Activated CD4-positive, alpha-beta T cell treated with anti-CD3 and anti-CD28 coated beads, Interleukin-2, amount 10 ng/mL, durations not matched to agents 24 days and 14 days (primary cell): ENCODE data around the gene MAST3. TPM values are rescaled to one million over a fixed set of nuclear protein-coding genes. Genes with fewer than 3 reads are reported as not detected.

Source experiments
- DNase-seq: peaks from one replicate; pipeline ENCODE4 v3.0.0; 2022
- H3K27ac Mint-ChIP-seq: one replicate; pipeline ENCODE4 v1.8.0; 2022; ENCODE audit warnings: mild to moderate bottlenecking, mixed read lengths
- H3K27me3 Mint-ChIP-seq: one replicate; pipeline ENCODE4 v1.8.0; 2022; ENCODE audit warnings: mixed read lengths
- H3K36me3 Mint-ChIP-seq: one replicate; pipeline ENCODE4 v1.8.0; 2022; ENCODE audit warnings: low read depth, mild to moderate bottlenecking, mixed read lengths
- H3K4me1 Mint-ChIP-seq: one replicate; pipeline ENCODE4 v1.8.0; 2021; ENCODE audit warnings: mixed read lengths
- H3K4me3 Mint-ChIP-seq: one replicate; pipeline ENCODE4 v1.8.0; 2022; ENCODE audit warnings: mild to moderate bottlenecking, moderate library complexity, mixed read lengths
- H3K9me3 Mint-ChIP-seq: one replicate; pipeline ENCODE4 v1.8.0; 2021; ENCODE audit warnings: mixed read lengths
- intact Hi-C: fragments of 100-400 bp; cut with micrococcal nuclease; formaldehyde crosslinking; loops from one replicate; pipeline ENCODE4 v1.15.1; 2023
- total RNA-seq: library from RNA; stranded (reverse); gene quantifications from 2 replicates; pipeline ENCODE4 v1.2.3, GENCODE V29; 2022

Gene MAST3
- total RNA-seq, 1 donor from 2014 or later = 17.2 TPM

DNA sequence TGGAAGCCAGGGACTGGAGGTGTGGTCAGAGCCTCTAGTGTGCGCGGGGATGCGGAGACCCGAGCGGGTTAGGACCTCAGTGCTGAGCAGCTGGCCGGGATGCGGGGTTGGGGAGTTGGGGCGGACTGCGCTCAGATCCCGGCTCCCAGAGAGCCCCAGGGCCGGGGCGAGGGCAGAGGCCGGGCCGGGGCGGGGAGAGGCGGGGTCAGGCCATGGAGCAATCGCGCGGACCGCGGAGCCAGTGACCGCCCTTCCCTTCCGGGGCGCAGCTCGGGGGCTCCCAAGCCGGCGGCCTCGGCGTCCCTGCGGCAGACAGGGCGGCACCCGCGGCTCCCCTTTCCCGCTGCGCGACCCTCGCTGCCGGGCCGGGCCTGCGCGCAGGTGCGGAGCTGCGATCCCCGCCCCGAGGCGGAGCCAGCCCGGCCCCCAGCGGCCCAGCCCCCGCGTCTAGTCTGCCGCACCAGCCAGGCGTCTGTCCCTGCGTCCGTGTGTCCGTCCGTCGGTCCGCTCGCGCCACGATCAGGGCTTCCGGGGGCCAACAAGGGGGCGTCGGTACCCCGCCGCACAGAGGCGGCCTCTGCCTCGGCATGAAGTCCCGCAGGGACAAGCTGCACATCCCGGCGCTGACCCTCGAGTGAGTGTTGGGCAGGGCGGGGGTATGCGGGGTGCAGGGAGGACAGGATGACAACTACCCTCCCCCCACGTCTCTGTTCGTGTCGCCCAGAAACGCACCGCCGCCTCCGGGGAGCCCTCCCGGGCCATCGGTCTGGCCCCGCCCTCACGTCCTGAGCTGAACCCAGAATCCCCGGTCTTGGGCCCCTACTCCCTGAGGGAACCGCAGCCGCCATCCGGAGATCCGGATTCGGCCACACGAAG, 12.4 kb downstream of the MAST3 start:
- intact Hi-C loops = no loop called here
- peak; percentile 89 for DNase-seq
- Mint-ChIP-seq H3K4me1 (peaks cover 16% of the 10 kb centered on the region), H3K9me3 (no peaks in the 10 kb centered on the region), H3K27me3 (no peaks in the 10 kb centered on the region), H3K36me3 (peaks cover 4% of the 10 kb centered on the region), H3K27ac (no peak overlapping the region), H3K4me3 (peak overlapping the region; percentile 80)

DNA sequence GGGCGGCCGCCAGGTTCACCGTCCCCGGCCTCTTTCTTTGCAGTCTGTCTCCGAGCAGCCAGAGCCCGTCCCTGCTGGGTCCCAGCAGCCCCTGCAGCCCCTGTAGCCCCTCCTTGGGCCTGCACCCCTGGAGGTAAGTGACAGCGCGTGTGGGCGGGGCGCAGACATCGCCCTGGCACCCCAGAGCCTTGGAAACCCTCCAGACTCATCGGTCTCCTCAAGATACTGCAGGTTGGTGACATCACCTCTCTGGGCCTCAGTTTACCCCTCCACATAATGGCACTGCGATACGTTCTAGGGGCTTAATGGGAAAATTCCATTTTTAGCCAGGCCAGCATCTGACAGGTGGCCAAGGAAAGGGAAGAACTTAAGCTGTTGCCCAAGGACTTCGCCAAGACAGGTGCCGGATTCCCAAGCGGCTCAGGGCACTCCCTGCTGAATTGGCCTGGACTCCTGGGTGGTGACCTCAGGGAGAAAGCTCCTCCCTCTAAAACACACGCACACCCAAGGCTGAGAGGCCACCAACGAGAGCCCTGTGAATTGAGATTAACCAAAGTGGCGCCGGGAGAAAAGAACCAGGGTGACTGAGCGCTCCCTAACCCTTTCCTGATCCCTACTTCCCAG, 13.1 kb downstream of the MAST3 start:
- Mint-ChIP-seq H3K9me3 (no peaks in the 10 kb centered on the region), H3K4me3 (peak overlapping the region; percentile 80), H3K4me1 (peaks cover 16% of the 10 kb centered on the region), H3K27me3 (no peaks in the 10 kb centered on the region), H3K36me3 (peaks cover 7% of the 10 kb centered on the region), H3K27ac (no peak overlapping the region)
- DNase-seq = no peak
- intact Hi-C loops = no loop called here

DNA sequence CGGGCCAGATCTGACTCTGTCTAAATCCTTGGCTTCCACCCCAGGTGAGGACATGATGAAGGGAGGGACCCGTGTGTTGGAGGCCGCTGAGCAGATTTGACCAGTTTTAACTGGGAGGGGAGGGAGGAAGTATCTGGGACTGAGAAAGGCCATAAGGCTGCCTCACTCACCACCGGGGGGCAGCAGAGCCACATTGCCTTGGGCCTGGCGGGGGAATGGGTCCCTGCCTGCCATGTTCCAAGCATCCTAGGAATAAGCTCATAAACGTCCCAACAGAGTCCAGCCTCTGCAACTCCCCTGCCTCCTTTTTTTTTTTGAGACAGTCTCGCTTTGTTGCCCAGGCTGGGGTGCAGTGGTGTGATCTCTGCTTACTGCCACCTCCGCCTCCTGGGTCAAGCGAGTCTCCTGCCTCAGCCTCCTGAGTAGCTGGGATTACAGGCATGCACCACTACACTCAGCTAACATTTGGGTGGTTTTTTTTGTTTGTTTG, 15.5 kb downstream of the MAST3 start:
- intact Hi-C loops = loop anchor here (2.0 kb wide), 2 partner anchors 56 to 140 kb away; no protein-coding TSS in a partner anchor
- H3K4me3 Mint-ChIP-seq = no peak overlapping the region
- DNase-seq = peak; percentile 94

DNA sequence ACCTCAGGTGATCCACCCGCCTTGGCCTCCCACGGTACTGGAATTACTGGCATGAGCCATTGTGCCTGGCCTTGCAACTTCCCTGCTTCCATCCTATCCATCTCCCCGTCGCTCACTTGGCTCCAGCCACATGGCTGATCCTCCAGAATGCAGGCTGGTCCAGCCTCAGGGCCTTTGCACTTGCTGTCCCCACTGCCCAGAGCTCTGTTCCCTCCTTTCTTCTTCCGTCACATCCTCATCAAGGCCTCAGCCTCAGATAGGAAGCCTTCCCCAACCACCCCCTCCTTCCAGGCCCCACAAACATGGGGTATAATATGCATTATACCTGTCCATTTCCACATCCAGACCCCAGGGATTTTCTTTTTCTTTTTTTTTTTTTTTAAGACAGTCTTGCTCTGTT, 16.2 kb downstream of the MAST3 start:
- no peaks in the 10 kb centered on the region for H3K9me3 Mint-ChIP-seq
- no peaks in the 10 kb centered on the region for H3K27me3 Mint-ChIP-seq
- intact Hi-C loops = loop anchor here (2.0 kb wide), 2 partner anchors 55 to 139 kb away; no protein-coding TSS in a partner anchor
- no peak overlapping the region for H3K4me3 Mint-ChIP-seq
- H3K4me1 Mint-ChIP-seq = peaks cover 27% of the 10 kb centered on the region
- peaks cover 5% of the 10 kb centered on the region for H3K36me3 Mint-ChIP-seq
- peak overlapping the region; percentile 70 for H3K27ac Mint-ChIP-seq
- DNase-seq = no peak

More for the DNA sequence above, 15.5 kb downstream of the MAST3 start:
- H3K4me1 Mint-ChIP-seq = peaks cover 23% of the 10 kb centered on the region
- H3K36me3 Mint-ChIP-seq = peaks cover 5% of the 10 kb centered on the region
- H3K27me3 Mint-ChIP-seq = no peaks in the 10 kb centered on the region
- peak overlapping the region; percentile 53 for H3K27ac Mint-ChIP-seq
- H3K9me3 Mint-ChIP-seq = no peaks in the 10 kb centered on the region

DNA sequence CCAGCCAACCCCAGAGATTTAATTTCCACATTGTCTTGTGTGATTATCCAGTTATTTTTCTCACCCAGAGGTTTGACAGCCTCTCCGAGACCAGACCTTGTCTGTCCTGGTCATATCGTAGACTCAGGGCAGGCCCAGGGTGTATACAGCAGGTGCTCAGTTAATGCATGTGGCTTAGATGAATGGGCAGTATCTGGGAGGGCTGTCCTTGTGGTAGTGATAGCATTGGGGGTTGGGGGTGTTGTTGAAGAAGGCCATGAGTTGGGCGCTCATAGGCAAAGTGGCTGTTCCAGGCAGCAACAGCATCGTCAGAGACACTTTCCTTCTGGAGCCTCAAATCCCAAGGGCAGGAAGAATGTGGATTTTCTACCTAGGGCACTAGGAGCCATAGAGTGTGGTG, 16.9 kb downstream of the MAST3 start:
- Mint-ChIP-seq H3K27ac (no peak overlapping the region), H3K36me3 (peaks cover 5% of the 10 kb centered on the region), H3K9me3 (no peaks in the 10 kb centered on the region), H3K4me1 (peaks cover 28% of the 10 kb centered on the region), H3K27me3 (no peaks in the 10 kb centered on the region), H3K4me3 (no peak overlapping the region)
- DNase-seq = no peak
- intact Hi-C loops = no loop called here

DNA sequence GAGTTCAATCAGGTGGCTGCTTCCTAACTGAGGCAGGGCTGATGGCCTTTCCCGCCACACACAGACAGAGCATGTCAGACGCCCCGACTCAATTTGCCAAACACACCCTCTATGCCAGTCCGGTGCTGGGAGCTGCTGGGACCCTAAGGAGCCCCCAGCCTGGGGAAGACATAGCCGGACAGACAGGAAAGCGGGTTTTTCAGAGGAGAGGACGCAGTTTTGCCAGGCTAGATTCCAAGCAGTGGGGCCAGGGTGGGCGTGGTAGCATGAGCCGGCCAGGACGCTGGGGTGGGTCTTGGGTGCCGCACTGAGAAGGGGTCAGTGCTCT, 19.8 kb downstream of the MAST3 start:
- intact Hi-C loops = no loop called here

DNA sequence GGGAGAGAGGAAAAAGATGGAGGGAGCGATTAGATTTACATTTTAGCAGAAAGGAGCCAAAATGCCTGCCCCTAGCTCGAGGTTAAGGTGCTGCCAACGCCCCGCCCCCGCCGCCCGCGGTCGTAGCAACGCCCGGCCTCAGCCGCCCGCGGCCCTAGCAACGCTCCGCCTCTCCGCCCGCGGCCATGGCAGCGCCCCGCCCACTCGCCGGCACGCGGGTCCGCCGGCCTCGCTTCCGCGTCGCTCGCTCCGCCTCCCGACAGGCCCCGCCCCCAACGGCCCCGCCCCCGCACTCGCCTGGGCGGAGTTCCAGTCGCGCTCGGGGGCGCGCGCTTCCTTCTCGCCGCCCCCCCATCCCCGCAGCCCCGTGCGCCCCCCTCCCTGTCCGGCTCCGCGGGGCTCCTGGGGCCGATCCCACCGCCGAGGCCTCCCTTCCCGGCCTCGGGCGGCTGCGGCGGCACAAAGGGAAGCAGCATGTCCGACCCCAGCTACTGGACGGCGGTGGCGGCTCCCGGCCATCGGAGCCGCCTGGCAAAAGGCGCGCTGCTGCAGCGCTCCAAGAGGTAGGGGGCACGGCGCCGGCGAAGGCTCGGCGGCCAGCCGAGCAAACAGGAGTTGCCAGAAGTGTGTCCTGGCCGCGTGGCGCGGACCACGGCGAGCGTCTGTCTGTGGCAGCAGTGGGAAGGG, 20.3 kb downstream of the MAST3 start:
- H3K9me3 Mint-ChIP-seq = no peaks in the 10 kb centered on the region
- peak; percentile 99 for DNase-seq
- intact Hi-C loops = no loop called here
- H3K4me1 Mint-ChIP-seq = peaks cover 32% of the 10 kb centered on the region
- H3K4me3 Mint-ChIP-seq = peak overlapping the region; percentile 85
- peaks cover 21% of the 10 kb centered on the region for H3K36me3 Mint-ChIP-seq
- H3K27me3 Mint-ChIP-seq = no peaks in the 10 kb centered on the region
- peak overlapping the region; percentile 97 for H3K27ac Mint-ChIP-seq

More for the DNA sequence above, 19.8 kb downstream of the MAST3 start:
- peak; percentile 61 for DNase-seq
- Mint-ChIP-seq H3K9me3 (no peaks in the 10 kb centered on the region), H3K4me1 (peaks cover 35% of the 10 kb centered on the region), H3K27ac (peak overlapping the region; percentile 79), H3K27me3 (no peaks in the 10 kb centered on the region), H3K36me3 (peaks cover 17% of the 10 kb centered on the region), H3K4me3 (peak overlapping the region; percentile 85)

DNA sequence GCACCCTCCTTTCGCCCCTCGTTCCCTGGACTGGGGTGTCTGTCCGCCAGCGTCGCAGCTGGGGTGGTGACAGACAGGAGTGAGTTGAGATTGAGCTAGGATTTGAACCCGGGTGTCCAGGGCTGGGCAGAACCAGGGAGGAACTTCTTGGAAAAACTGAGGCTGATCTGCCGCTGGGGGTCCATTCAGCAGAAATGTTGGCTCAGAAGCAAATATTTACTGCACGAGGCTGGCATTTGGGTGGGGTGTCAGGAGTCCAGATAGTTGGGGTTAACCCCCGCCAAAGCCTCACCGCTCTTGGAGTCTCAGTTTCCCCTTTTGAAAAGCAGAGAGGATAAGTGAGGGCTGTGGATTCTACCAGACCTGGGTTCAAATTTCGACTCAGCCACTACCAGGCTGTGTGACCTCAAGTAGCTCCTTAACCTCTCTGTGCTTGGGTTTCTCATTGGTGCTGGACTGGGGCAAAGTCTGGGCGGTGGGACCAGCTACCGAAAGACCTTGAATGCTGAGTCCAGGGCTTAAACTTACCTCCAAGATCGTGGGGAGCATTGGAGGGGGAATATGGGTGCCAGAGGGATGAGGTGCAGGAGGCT, 20.9 kb downstream of the MAST3 start:
- H3K9me3 Mint-ChIP-seq = no peaks in the 10 kb centered on the region
- H3K27me3 Mint-ChIP-seq = no peaks in the 10 kb centered on the region
- peaks cover 31% of the 10 kb centered on the region for H3K4me1 Mint-ChIP-seq
- peak overlapping the region; percentile 97 for H3K27ac Mint-ChIP-seq
- peak; percentile 64 for DNase-seq
- intact Hi-C loops = loop anchor here (1.0 kb wide), 1 partner anchor 34 kb away; no protein-coding TSS in a partner anchor
- H3K36me3 Mint-ChIP-seq = peaks cover 24% of the 10 kb centered on the region
- peak overlapping the region; percentile 85 for H3K4me3 Mint-ChIP-seq

DNA sequence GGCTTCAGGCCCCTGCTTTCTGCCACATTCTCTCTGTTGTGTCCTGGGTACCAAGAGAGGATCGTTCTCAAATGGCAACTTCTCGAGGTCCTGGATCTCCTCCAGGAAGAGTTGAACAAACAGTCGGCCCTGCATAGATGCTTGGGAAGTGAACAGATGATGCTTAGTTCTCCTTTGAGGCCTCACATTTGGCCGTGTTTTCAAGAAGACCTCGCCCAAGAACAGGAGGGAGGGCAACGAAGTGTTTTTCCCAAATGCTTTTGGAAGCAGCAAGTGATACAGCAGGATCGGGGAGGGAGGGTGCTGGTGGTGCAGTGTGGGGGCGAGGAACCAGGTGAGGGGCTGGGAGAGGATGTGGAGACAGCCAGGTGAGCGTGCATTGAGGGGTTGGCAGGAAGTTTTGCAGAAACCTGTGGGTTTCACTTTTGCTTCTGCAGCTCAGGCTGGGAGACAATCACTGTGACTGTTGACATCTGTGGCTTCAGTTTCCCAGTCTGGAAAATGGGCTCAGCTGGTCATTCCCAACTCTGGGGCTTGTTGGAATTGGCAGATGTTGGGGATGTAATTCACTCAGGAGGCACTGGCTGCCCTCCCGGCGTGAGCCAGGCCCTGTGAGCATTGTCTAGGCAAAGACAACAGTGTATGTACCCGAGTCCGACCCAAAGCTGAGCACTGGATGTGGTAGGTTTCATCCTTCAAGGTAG, 21.6 kb downstream of the MAST3 start:
- Mint-ChIP-seq H3K4me1 (peaks cover 30% of the 10 kb centered on the region), H3K9me3 (no peaks in the 10 kb centered on the region), H3K4me3 (peak overlapping the region; percentile 85), H3K27me3 (no peaks in the 10 kb centered on the region), H3K36me3 (peaks cover 29% of the 10 kb centered on the region), H3K27ac (peak overlapping the region; percentile 97)
- intact Hi-C loops = loop anchor here (1.0 kb wide), 1 partner anchor 33 kb away; no protein-coding TSS in a partner anchor
- peak; percentile 89 for DNase-seq

DNA sequence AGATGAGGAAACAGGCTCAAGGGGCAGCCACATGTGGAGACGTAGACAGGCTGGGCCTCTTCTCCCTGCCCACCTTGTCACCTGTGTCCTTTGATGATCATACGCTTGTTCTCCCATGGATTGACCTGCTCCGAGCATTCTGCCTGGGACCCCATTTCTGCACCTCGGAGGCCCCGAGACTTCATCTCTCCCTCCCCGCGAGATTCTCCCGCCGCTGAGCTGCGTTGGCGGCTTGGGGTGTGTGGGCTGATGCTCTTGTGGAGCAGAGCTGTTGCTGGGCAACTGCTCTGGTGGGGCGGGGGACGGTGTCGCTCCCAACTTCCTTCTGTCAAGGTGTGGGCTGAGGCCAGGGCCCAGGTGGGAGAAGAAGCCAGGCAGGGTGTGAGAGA, 22.1 kb downstream of the MAST3 start:
- intact Hi-C loops = loop anchor here (1.0 kb wide), 1 partner anchor 33 kb away; no protein-coding TSS in a partner anchor
- Mint-ChIP-seq H3K4me3 (peak overlapping the region; percentile 85), H3K36me3 (peaks cover 34% of the 10 kb centered on the region), H3K27me3 (no peaks in the 10 kb centered on the region), H3K9me3 (no peaks in the 10 kb centered on the region), H3K4me1 (peaks cover 30% of the 10 kb centered on the region), H3K27ac (peak overlapping the region; percentile 97)
- DNase-seq = peak; percentile 89

DNA sequence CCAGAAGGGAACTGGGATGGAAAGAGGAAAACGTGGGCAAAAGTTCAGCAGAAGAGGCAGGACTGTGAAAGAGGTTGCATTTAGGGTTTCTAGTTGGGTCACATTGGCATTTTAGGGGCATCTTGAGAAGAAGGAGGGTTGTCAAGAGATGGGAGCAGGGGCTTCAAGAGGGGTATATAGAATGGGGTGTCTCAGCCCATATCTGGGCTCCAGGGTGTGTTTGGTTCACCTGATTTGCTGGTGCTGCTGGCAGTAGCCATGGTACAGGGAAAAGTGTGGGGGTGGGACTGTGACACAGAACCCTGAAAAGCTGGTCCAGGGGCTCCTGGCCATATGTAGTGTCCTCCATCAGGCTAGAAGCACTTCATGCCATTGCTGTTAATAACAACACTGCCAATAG, 22.5 kb downstream of the MAST3 start:
- H3K27me3 Mint-ChIP-seq = no peaks in the 10 kb centered on the region
- no peaks in the 10 kb centered on the region for H3K9me3 Mint-ChIP-seq
- DNase-seq = no peak
- H3K4me3 Mint-ChIP-seq = peak overlapping the region; percentile 85
- intact Hi-C loops = no loop called here
- H3K27ac Mint-ChIP-seq = peak overlapping the region; percentile 97
- H3K36me3 Mint-ChIP-seq = peaks cover 34% of the 10 kb centered on the region
- peaks cover 30% of the 10 kb centered on the region for H3K4me1 Mint-ChIP-seq

DNA sequence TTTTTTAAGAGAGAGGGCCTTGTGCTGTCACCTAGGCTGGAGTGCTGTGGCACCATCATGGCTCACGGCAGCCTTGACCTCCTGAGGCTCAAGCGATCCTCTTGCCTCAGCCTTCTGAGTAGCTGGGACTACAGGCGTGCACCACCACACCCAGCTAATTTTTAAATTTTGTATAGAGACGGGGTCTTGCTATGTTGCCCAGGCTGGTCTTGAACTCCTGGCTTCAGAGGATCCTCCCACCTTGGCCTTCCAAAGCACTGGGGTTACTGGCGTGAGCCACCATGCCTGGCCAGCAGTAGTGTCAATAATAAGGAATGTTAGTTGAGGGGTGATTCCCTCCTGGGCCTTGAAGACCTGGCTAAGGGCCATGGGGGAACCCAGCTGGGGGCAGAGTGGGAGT, 23.6 kb downstream of the MAST3 start:
- H3K9me3 Mint-ChIP-seq = no peaks in the 10 kb centered on the region
- H3K27ac Mint-ChIP-seq = no peak overlapping the region
- peaks cover 30% of the 10 kb centered on the region for H3K4me1 Mint-ChIP-seq
- H3K36me3 Mint-ChIP-seq = peaks cover 35% of the 10 kb centered on the region
- DNase-seq = no peak
- intact Hi-C loops = no loop called here
- H3K4me3 Mint-ChIP-seq = no peak overlapping the region
- no peaks in the 10 kb centered on the region for H3K27me3 Mint-ChIP-seq

DNA sequence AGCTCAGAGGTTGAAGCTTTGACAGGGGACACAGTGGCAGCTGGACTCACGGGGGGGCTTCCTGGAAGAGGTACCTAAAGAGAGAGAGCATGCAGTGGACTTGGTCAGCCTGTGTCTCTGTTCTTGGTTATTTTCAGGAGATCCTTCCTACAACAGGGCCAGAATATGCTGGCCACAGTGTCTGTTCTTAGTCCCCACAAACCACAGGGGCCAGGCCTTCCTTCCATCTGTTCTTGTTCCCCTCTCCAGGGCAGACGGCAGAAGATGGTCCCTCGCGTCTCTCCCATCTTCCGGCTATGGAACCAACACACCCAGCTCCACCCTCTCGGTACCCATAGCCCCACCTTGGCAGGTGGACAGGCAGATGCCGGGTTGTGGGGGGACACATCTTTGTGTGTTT, 24.8 kb downstream of the MAST3 start:
- Mint-ChIP-seq H3K27ac (peak overlapping the region; percentile 34), H3K4me1 (peaks cover 25% of the 10 kb centered on the region), H3K9me3 (no peaks in the 10 kb centered on the region), H3K36me3 (peaks cover 35% of the 10 kb centered on the region), H3K4me3 (no peak overlapping the region), H3K27me3 (no peaks in the 10 kb centered on the region)
- no peak for DNase-seq
- intact Hi-C loops = no loop called here
